Activated CD4-positive, alpha-beta T cell treated with anti-CD3 and anti-CD28 coated beads, Interleukin-2, amount 10 ng/mL, durations not matched to agents 7 days and 5 days (primary cell): ENCODE results near the gene ATP5F1B. TPM values are rescaled to one million over a fixed set of nuclear protein-coding genes. Genes with fewer than 3 reads are reported as not detected.

Source experiments
- total RNA-seq, 2 experiments: library from RNA; stranded (reverse); gene quantifications; one replicate each; pipeline ENCODE4 v1.2.3, GENCODE V29; 2021

Gene ATP5F1B
- total RNA-seq, 2 experiments from 2014 or later: 506 to 539 TPM

Other genes starting within 250 kb of the ATP5F1B start
- gene TIMELESS, start 196.6 kb downstream of the ATP5F1B start, total RNA-seq: 10 to 100 TPM; 59.5 to 63.6 TPM
- not detected for gene MIP, start 191.3 kb downstream of the ATP5F1B start, total RNA-seq
- gene SPRYD4, start 177.4 kb downstream of the ATP5F1B start, total RNA-seq: 1 to 10 TPM; 3.8 to 3.9 TPM
- gene GLS2, start 157.8 kb downstream of the ATP5F1B start, total RNA-seq: 1 to 10 TPM; 1.1 to 1.9 TPM
- gene RBMS2, start 124.2 kb downstream of the ATP5F1B start, total RNA-seq: 1 to 10 TPM; 4.5 to 6.0 TPM
- gene BAZ2A, start 15.7 kb downstream of the ATP5F1B start, total RNA-seq: 100 to 1,000 TPM in 1 of 2 experiments, 10 to 100 TPM in 1; 98.4 to 116 TPM
- gene PTGES3, start 42.3 kb upstream of the ATP5F1B start, total RNA-seq: 100 to 1,000 TPM; 218 to 236 TPM
- gene NACA, start 79.3 kb upstream of the ATP5F1B start, total RNA-seq: 100 to 1,000 TPM; 805 to 843 TPM
- gene PRIM1, start 106.3 kb upstream of the ATP5F1B start, total RNA-seq: 10 to 100 TPM; 48.0 to 52.9 TPM
- gene HSD17B6, start 117.3 kb upstream of the ATP5F1B start, total RNA-seq: 1 to 10 TPM; 3.1 to 3.8 TPM